Heart left ventricle (tissue), 13 donors: ENCODE results near the gene MRPS11.

ENCODE experiments used
- POLR2A ChIP-seq, 2 donors: fragments of 450-650 bp; IDR thresholded peaks; one replicate each; pipeline ENCODE4 v1.6.1; 2017; ENCODE audit warnings: antibody characterized with exemption in 2 of 2, mild to moderate bottlenecking in 2 of 2, moderate library complexity in 2 of 2
- TF ChIP-seq, protein P1 (sequence below), 12 donors: fragments of 200-600 bp; sonication (generic) in 4 of 12; IDR thresholded peaks; one replicate each; pipeline versions ENCODE4 v1.5.0 to v1.8.0; 2018 to 2022; ENCODE audit warnings: antibody characterized with exemption in 12 of 12, mild to moderate bottlenecking in 5 of 12
- donor health status: ischemic (EF 13 %, LVEDD 7.1; RV severe dilation, severe dysfunction).
- donor health status: DM: no; HTN: yes; CAD: no.
- donor health status: DM: no; HTN: no; CAD: no.
- donor health status: ischemic (EF 25% LVEDD 6.9; RV normal size, moderate dysfunction).
- donor health status: ischemic (EF 25% LVEDD 5.7; RV mildly dilated, moderate dysfunction).
- donor health status: ischemic (EF 35%, LVEDD 5.7; RV mildly dilated, moderate dysfunction).
- donor health status: nonischemic (EF 11% LVEDD 7.7; RV severe dilation, severe dysfunction).
- donor health status: DM: yes; HTN: yes; CAD: no.
- donor health status: PGD.
- donor health status: ischemic (EF 29% LVEDD 5.4; RV normal size, mild dysfunction).
- donor health status: nonischemic (EF 23%, LVEDD 6.1; RV moderate dilation, normal function).

DNA sequence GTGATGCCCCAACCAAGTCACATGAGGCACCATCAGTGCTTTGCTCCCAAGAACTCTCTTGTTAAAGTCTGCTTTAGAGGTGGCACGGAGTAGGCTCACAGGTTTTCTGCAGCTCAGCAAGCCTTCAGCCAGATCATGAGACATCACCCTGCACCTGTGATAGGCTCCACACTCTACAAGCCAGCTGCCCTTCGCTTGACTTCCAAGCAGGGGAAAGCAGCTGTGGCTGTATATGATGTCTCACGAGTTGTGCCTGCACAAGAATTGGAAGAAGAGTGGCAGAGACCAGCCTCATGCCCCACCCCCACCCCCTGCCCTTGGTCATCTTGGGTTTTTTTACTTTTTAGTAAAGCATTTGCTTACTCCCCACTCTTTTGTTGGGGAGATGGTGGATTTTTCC lies 22.5 kb downstream of the MRPS11 start:
- no peak for TF ChIP-seq POLR2A (IDR thresholded peaks at IDR 0.05)
- TF ChIP-seq, protein P1, sequence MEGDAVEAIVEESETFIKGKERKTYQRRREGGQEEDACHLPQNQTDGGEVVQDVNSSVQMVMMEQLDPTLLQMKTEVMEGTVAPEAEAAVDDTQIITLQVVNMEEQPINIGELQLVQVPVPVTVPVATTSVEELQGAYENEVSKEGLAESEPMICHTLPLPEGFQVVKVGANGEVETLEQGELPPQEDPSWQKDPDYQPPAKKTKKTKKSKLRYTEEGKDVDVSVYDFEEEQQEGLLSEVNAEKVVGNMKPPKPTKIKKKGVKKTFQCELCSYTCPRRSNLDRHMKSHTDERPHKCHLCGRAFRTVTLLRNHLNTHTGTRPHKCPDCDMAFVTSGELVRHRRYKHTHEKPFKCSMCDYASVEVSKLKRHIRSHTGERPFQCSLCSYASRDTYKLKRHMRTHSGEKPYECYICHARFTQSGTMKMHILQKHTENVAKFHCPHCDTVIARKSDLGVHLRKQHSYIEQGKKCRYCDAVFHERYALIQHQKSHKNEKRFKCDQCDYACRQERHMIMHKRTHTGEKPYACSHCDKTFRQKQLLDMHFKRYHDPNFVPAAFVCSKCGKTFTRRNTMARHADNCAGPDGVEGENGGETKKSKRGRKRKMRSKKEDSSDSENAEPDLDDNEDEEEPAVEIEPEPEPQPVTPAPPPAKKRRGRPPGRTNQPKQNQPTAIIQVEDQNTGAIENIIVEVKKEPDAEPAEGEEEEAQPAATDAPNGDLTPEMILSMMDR (IDR thresholded peaks at IDR 0.05): no peak
